Mesothelial cell of epicardium (in vitro differentiated cells): ENCODE data around the gene CRACR2A. TPM values are rescaled to one million over a fixed set of nuclear protein-coding genes. Genes with fewer than 3 reads are reported as not detected.

Experiments used
- DNase-seq, 2 experiments: peaks; one replicate each; pipeline ENCODE4 v3.0.0; 2021; ENCODE audit warnings: low spot score in 2 of 2; ENCODE audit not compliant: unreplicated experiment in 2 of 2
- H3K27ac Mint-ChIP-seq: 2 replicates; pipeline ENCODE4 v1.8.0; 2021; ENCODE audit warnings: mixed read lengths
- H3K27me3 Mint-ChIP-seq: 2 replicates; pipeline ENCODE4 v1.8.0; 2021; ENCODE audit warnings: low read depth, mixed read lengths
- H3K36me3 Mint-ChIP-seq: 2 replicates; pipeline ENCODE4 v1.8.0; 2021; ENCODE audit warnings: mixed read lengths
- H3K4me1 Mint-ChIP-seq: 2 replicates; pipeline ENCODE4 v1.8.0; 2021; ENCODE audit warnings: mixed read lengths
- H3K4me3 Mint-ChIP-seq: 2 replicates; pipeline ENCODE4 v1.8.0; 2021; ENCODE audit warnings: mild to moderate bottlenecking, moderate library complexity, mixed read lengths
- H3K9me3 Mint-ChIP-seq: 2 replicates; pipeline ENCODE4 v1.8.0; 2021; ENCODE audit warnings: mixed read lengths
- CTCF ChIP-seq: fragments of 200-600 bp; sonication (generic); IDR thresholded peaks from one replicate; pipeline ENCODE4 v1.5.0; 2021; ENCODE audit warnings: antibody characterized with exemption; ENCODE audit not compliant: unreplicated experiment
- total RNA-seq: library from RNA; stranded (reverse); gene quantifications from 3 replicates; pipeline ENCODE4 v1.2.1, GENCODE V29; 2021

The CRACR2A gene
- total RNA-seq, 1 donor from 2014 or later, result 1.0 TPM

GRCh38 chr12:3772380-3772779, 19.5 kb upstream of the CRACR2A start:
- Mint-ChIP-seq H3K36me3 (peaks cover 1% of the 10 kb centered on the region), H3K9me3 (no peaks in the 10 kb centered on the region), H3K27ac (no peak overlapping the region), H3K4me3 (no peak overlapping the region), H3K27me3 (peaks cover 8% of the 10 kb centered on the region), H3K4me1 (peaks cover 13% of the 10 kb centered on the region)
- no peak for TF ChIP-seq CTCF
- no peak for DNase-seq

- Mint-ChIP-seq H3K27ac (no peak overlapping the region), H3K36me3 (peaks cover 1% of the 10 kb centered on the region), H3K4me1 (peaks cover 13% of the 10 kb centered on the region), H3K27me3 (peaks cover 8% of the 10 kb centered on the region), H3K4me3 (no peak overlapping the region), H3K9me3 (no peaks in the 10 kb centered on the region)
- no peak for DNase-seq
- no peak for TF ChIP-seq CTCF
Measured at GRCh38 chr12:3771853-3772252, 18.9 kb upstream of the CRACR2A start.

- Mint-ChIP-seq H3K4me1 (peaks cover 13% of the 10 kb centered on the region), H3K36me3 (peaks cover 1% of the 10 kb centered on the region), H3K27ac (no peak overlapping the region), H3K27me3 (peaks cover 8% of the 10 kb centered on the region), H3K4me3 (no peak overlapping the region), H3K9me3 (peaks cover 3% of the 10 kb centered on the region)
- TF ChIP-seq CTCF, result no peak
- DNase-seq, result no peak
Measured at GRCh38 chr12:3770891-3771290, 18.0 kb upstream of the CRACR2A start.

- TF ChIP-seq CTCF, result no peak
- Mint-ChIP-seq H3K9me3 (peaks cover 3% of the 10 kb centered on the region), H3K27ac (peak overlapping the region; percentile 68), H3K4me3 (no peak overlapping the region), H3K36me3 (peaks cover 1% of the 10 kb centered on the region), H3K27me3 (peaks cover 8% of the 10 kb centered on the region), H3K4me1 (peaks cover 15% of the 10 kb centered on the region)
- DNase-seq, result no peak
Measured at GRCh38 chr12:3768911-3769447, 16.1 kb upstream of the CRACR2A start.

- no peak for TF ChIP-seq CTCF
- Mint-ChIP-seq H3K9me3 (no peaks in the 10 kb centered on the region), H3K4me3 (no peak overlapping the region), H3K36me3 (no peaks in the 10 kb centered on the region), H3K27me3 (no peaks in the 10 kb centered on the region), H3K27ac (no peak overlapping the region), H3K4me1 (peaks cover 15% of the 10 kb centered on the region)
- no peak for DNase-seq
Measured at GRCh38 chr12:3761116-3761735, 8.3 kb upstream of the CRACR2A start.
